Measurements from ENCODE around the gene TMEM86B. TPM values are rescaled to one million over a fixed set of nuclear protein-coding genes. Genes with fewer than 3 reads are reported as not detected.
A peak's percentile ranks its signal among the peaks of the same experiment; 100 is the strongest.

TMEM86B gene
- polyA plus RNA-seq, 1 donor: 69.0 TPM

DNA sequence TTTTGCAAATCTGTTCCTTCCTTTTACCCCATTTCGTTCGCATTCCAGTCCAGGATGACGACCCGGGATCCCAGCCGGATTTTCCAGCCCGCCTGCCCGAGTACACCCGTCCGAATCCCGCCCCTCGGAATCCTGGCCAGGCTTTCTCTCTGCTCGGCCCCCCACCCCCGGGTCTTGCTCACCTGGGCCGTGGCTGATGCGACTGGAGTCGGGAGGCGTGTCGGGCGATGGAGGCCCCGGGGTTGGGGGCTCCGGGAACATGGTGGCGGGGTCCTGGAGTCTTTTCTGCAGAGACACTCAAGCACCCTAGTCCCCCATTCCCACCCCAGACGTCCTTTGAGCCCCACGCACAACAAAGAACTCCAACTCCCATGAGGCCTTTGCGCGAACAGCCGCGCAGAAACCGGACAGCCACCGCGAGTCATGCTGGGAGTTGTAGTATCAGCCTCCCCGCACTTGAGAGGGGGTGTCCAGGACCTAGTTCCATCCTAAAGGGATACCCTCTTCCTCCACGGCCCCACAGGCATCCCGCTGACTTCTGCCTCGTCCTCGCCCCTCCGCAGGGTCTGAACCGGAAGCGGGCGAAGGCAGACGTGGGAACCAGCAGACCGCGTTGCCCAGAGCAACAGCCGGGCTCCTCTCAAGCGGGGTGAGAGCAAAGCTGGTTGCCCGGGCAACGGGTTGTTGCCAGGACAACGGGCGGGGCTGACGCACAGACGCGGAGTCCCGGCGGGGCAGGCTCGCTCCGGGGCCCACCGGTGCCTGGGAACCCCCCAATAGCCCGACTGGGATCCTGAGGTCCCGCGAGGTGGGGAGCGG lies 49.6 kb downstream of the TMEM86B start:
- DNase-seq: peak; percentile 66 to 74
- Histone ChIP-seq H3K36me3 (ENCODE audit: control insufficient read depth, insufficient read depth, low read length) (peaks cover 9% of the 10 kb centered on the region), H3K4me1 (ENCODE audit: control insufficient read depth, insufficient read depth, low read length) (peaks cover 12% of the 10 kb centered on the region), H3K4me3 (ENCODE audit: low read length) (peak overlapping the region; percentile 30), H3K27ac (ENCODE audit: low read length) (peak overlapping the region; percentile 28), H3K27me3 (ENCODE audit: control insufficient read depth, insufficient read depth, low read length) (peaks cover 72% of the 10 kb centered on the region), H3K9me3 (ENCODE audit: control insufficient read depth, low read depth, low read length) (peaks cover 14% of the 10 kb centered on the region)
- WGBS (ENCODE audit: insufficient coverage, low lambda C conversion rate): no CpG with 5 or more reads among the region's 61 CpGs

Other genes with a start within 250 kb of the TMEM86B start
- gene GP6, start 190.5 kb downstream of the TMEM86B start, polyA plus RNA-seq: 0.13 TPM
- 19.9 TPM for gene RDH13, start 165.6 kb downstream of the TMEM86B start, polyA plus RNA-seq
- gene EPS8L1, start 152.9 kb downstream of the TMEM86B start, polyA plus RNA-seq: 20.9 TPM
- gene PPP1R12C, start 111.1 kb downstream of the TMEM86B start, polyA plus RNA-seq: 94.4 TPM
- gene TNNT1, start 79.6 kb downstream of the TMEM86B start, polyA plus RNA-seq: 10.2 TPM
- 0.88 TPM for gene TNNI3, start 71.0 kb downstream of the TMEM86B start, polyA plus RNA-seq
- 0.99 TPM for gene DNAAF3, start 62.1 kb downstream of the TMEM86B start, polyA plus RNA-seq
- gene SYT5, start 48.5 kb downstream of the TMEM86B start, polyA plus RNA-seq: 9.1 TPM
- gene PTPRH, start 19.3 kb downstream of the TMEM86B start, polyA plus RNA-seq: 28.1 TPM
- gene PPP6R1, start 30.3 kb upstream of the TMEM86B start, polyA plus RNA-seq: 65.1 TPM
- gene HSPBP1, start 51.3 kb upstream of the TMEM86B start, polyA plus RNA-seq: 29.4 TPM
- 9.7 TPM for gene BRSK1, start 55.2 kb upstream of the TMEM86B start, polyA plus RNA-seq
- gene TMEM150B, start 96.6 kb upstream of the TMEM86B start, polyA plus RNA-seq: 71.4 TPM
- 21.5 TPM for gene KMT5C, start 111.1 kb upstream of the TMEM86B start, polyA plus RNA-seq
- 1.3 TPM for gene COX6B2, start 126.0 kb upstream of the TMEM86B start, polyA plus RNA-seq
- 0.03 TPM for gene GARIN5B, start 134.5 kb upstream of the TMEM86B start, polyA plus RNA-seq
- gene IL11, start 141.7 kb upstream of the TMEM86B start, polyA plus RNA-seq: 0.66 TPM
- 0.93 TPM for gene TMEM190, start 148.1 kb upstream of the TMEM86B start, polyA plus RNA-seq
- gene TMEM238, start 155.5 kb upstream of the TMEM86B start, polyA plus RNA-seq: 8.7 TPM
- 2,127 TPM for gene RPL28, start 157.2 kb upstream of the TMEM86B start, polyA plus RNA-seq
- 29.9 TPM for gene UBE2S, start 179.0 kb upstream of the TMEM86B start, polyA plus RNA-seq
- 1.1 TPM for gene SHISA7, start 214.5 kb upstream of the TMEM86B start, polyA plus RNA-seq
- 30.4 TPM for gene ISOC2, start 232.9 kb upstream of the TMEM86B start, polyA plus RNA-seq
- gene C19orf85, start 236.0 kb upstream of the TMEM86B start, polyA plus RNA-seq: not detected
- 5.6 TPM for gene ZNF628, start 247.9 kb upstream of the TMEM86B start, polyA plus RNA-seq